Glutamatergic neuron (in vitro differentiated cells): ENCODE measurements around the gene ALDH1A1. TPM values are rescaled to one million over a fixed set of nuclear protein-coding genes. Genes with fewer than 3 reads are reported as not detected.

ENCODE experiments used
- DNase-seq: peaks from one replicate; pipeline ENCODE4 v3.0.0; 2022
- H3K27ac Mint-ChIP-seq: one replicate; pipeline ENCODE4 v1.8.0; 2020; ENCODE audit warnings: mild to moderate bottlenecking, mixed read lengths, inconsistent platforms; ENCODE audit not compliant: unreplicated experiment
- H3K27me3 Mint-ChIP-seq: one replicate; pipeline ENCODE4 v1.8.0; 2020; ENCODE audit warnings: mild to moderate bottlenecking, moderate library complexity, mixed read lengths, inconsistent platforms; ENCODE audit not compliant: unreplicated experiment
- H3K36me3 Mint-ChIP-seq: one replicate; pipeline ENCODE4 v1.8.0; 2020; ENCODE audit warnings: mild to moderate bottlenecking, mixed read lengths, inconsistent platforms; ENCODE audit not compliant: unreplicated experiment
- H3K4me1 Mint-ChIP-seq: one replicate; pipeline ENCODE4 v1.8.0; 2020; ENCODE audit warnings: mild to moderate bottlenecking, low read depth, mixed read lengths, inconsistent platforms; ENCODE audit not compliant: unreplicated experiment
- H3K4me3 Mint-ChIP-seq: one replicate; pipeline ENCODE4 v1.8.0; 2020; ENCODE audit warnings: mild to moderate bottlenecking, mixed read lengths, inconsistent platforms; ENCODE audit not compliant: unreplicated experiment
- H3K9me3 Mint-ChIP-seq: one replicate; pipeline ENCODE4 v1.8.0; 2020; ENCODE audit warnings: mild to moderate bottlenecking, moderate library complexity, mixed read lengths, inconsistent platforms; ENCODE audit not compliant: unreplicated experiment
- CTCF ChIP-seq: fragments of 200-600 bp; sonication (generic); IDR thresholded peaks from one replicate; pipeline ENCODE4 v1.5.0; 2021; ENCODE audit not compliant: partially characterized antibody, unreplicated experiment
- total RNA-seq: library from RNA; stranded (reverse); fragmentation: NEBNext Ultra II Directional; extraction: Animal tissue kit (Norgen Biotek cat#: 25700); gene quantifications from one replicate; pipeline ENCODE4 v1.2.1, GENCODE V29; 2021; ENCODE audit not compliant: unreplicated experiment

The ALDH1A1 gene
- total RNA-seq, 1 donor from 2014 or later = not detected

DNA sequence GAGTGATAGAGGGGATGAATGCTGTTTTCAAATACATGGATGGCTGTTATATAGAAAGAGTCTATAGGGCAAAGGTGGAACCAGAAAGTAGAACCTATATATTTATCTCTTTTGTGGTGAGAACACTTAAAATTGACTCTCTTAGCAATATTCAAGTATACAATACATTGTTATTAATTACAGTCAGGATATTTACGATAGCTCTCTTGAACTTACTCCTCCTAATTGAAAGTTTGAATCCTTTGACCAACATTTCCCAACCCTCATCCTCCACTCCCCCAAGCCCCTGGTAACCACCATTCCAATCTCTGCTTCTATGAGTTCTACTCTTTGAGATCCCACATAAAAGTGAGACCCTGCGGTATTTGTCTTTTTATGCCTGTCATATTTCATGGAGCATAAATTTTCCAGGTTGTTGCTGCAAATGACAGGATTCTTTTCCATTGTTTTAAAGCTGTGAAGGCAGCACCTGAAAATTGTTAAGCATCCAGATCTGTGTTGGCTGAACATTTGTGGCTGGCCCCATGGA is 41.5 kb downstream of the ALDH1A1 start:
- Mint-ChIP-seq H3K27ac (no peak overlapping the region), H3K27me3 (no peaks in the 10 kb centered on the region), H3K9me3 (no peaks in the 10 kb centered on the region), H3K4me1 (no peaks in the 10 kb centered on the region), H3K4me3 (no peak overlapping the region), H3K36me3 (no peaks in the 10 kb centered on the region)
- no peak for DNase-seq
- no peak for TF ChIP-seq CTCF

DNA sequence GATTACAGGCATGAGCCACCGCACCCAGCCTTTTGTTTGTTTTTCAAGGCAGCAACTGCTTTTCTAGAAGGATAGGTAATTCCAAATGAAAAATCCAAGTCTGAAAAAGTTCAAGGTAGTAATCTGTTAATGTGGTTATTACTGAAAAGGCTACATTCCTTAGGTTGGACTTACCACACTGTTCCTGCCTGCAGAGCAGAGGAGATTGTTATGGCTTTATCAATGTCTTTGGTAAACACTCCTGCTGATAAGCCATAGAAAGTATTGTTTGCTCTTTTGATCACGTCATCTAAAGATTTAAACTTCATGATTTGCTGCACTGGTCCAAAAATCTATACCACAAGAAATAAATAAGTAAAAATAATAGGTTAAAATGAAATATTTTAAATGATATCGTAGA is 43.4 kb downstream of the ALDH1A1 start:
- no peaks in the 10 kb centered on the region for H3K4me1 Mint-ChIP-seq
- no peaks in the 10 kb centered on the region for H3K9me3 Mint-ChIP-seq
- no peak for DNase-seq
- no peaks in the 10 kb centered on the region for H3K36me3 Mint-ChIP-seq
- no peak overlapping the region for H3K4me3 Mint-ChIP-seq
- TF ChIP-seq CTCF = no peak
- H3K27ac Mint-ChIP-seq = no peak overlapping the region
- H3K27me3 Mint-ChIP-seq = no peaks in the 10 kb centered on the region

DNA sequence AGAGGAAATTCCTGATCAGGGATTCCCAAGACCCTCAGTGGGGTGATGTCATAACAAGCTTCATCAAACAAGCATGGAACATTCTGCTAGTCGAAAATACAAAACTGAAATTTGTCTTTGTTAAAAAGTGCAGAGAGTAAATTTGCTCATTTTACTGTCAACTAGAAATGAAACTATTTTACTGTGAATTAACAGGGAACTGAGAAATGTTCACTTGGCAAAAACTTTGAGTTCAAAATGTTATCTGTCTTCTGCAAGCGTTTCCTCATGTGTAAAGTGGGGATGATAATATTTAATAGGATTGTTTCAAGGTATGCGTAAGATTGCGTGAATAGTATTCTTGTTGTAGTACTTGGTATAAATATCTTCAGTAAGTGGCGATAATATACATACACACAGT is 45.4 kb downstream of the ALDH1A1 start:
- Mint-ChIP-seq H3K36me3 (no peaks in the 10 kb centered on the region), H3K9me3 (no peaks in the 10 kb centered on the region), H3K27ac (no peak overlapping the region), H3K4me3 (no peak overlapping the region), H3K27me3 (no peaks in the 10 kb centered on the region), H3K4me1 (no peaks in the 10 kb centered on the region)
- TF ChIP-seq CTCF = no peak
- DNase-seq = no peak

GRCh38 chr9:72906810-72907209 is 46.0 kb downstream of the ALDH1A1 start:
- no peak for TF ChIP-seq CTCF
- no peak overlapping the region for H3K27ac Mint-ChIP-seq
- no peaks in the 10 kb centered on the region for H3K27me3 Mint-ChIP-seq
- H3K36me3 Mint-ChIP-seq = no peaks in the 10 kb centered on the region
- no peak for DNase-seq
- H3K4me1 Mint-ChIP-seq = no peaks in the 10 kb centered on the region
- no peaks in the 10 kb centered on the region for H3K9me3 Mint-ChIP-seq
- no peak overlapping the region for H3K4me3 Mint-ChIP-seq

GRCh38 chr9:72905514-72906480 is 47.1 kb downstream of the ALDH1A1 start:
- DNase-seq = no peak
- H3K27ac Mint-ChIP-seq = no peak overlapping the region

More at GRCh38 chr9:72905514-72906480, 47.1 kb downstream of the ALDH1A1 start:
- no peaks in the 10 kb centered on the region for H3K36me3 Mint-ChIP-seq
- no peaks in the 10 kb centered on the region for H3K9me3 Mint-ChIP-seq
- TF ChIP-seq CTCF = no peak
- no peaks in the 10 kb centered on the region for H3K27me3 Mint-ChIP-seq
- H3K4me3 Mint-ChIP-seq = no peak overlapping the region
- H3K4me1 Mint-ChIP-seq = no peaks in the 10 kb centered on the region
